ENCODE data around the gene TPH2. TPM values are rescaled to one million over a fixed set of nuclear protein-coding genes. Genes with fewer than 3 reads are reported as not detected.

The TPH2 gene
- total RNA-seq, 1 donor from 2014 or later = not detected

GRCh38 chr12:71950819-71951218 is 12.2 kb downstream of the TPH2 start:
- no peaks in the 10 kb centered on the region for H3K36me3 ChIP-seq (ENCODE audit: control insufficient read depth, insufficient read depth, low read length)
- FAIRE-seq (no peak), DNase-seq (ENCODE audit: low read depth) (no peak)
- H3K4me3 ChIP-seq (ENCODE audit: low read depth, low read length) = no peak overlapping the region
- TF ChIP-seq, protein P1, sequence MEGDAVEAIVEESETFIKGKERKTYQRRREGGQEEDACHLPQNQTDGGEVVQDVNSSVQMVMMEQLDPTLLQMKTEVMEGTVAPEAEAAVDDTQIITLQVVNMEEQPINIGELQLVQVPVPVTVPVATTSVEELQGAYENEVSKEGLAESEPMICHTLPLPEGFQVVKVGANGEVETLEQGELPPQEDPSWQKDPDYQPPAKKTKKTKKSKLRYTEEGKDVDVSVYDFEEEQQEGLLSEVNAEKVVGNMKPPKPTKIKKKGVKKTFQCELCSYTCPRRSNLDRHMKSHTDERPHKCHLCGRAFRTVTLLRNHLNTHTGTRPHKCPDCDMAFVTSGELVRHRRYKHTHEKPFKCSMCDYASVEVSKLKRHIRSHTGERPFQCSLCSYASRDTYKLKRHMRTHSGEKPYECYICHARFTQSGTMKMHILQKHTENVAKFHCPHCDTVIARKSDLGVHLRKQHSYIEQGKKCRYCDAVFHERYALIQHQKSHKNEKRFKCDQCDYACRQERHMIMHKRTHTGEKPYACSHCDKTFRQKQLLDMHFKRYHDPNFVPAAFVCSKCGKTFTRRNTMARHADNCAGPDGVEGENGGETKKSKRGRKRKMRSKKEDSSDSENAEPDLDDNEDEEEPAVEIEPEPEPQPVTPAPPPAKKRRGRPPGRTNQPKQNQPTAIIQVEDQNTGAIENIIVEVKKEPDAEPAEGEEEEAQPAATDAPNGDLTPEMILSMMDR (IDR thresholded peaks at IDR 0.05; ENCODE audit: insufficient read depth, low read length, severe bottlenecking) = no peak
- H3K27me3 ChIP-seq (ENCODE audit: control insufficient read depth, insufficient read depth, low read length) = no peaks in the 10 kb centered on the region

- no peaks in the 10 kb centered on the region for H3K27me3 ChIP-seq (ENCODE audit: control insufficient read depth, insufficient read depth, low read length)
- TF ChIP-seq, protein P1 (IDR thresholded peaks at IDR 0.05; ENCODE audit: insufficient read depth, low read length, severe bottlenecking) = no peak
- DNase-seq (ENCODE audit: low read depth) (no peak), FAIRE-seq (no peak)
- no peaks in the 10 kb centered on the region for H3K36me3 ChIP-seq (ENCODE audit: control insufficient read depth, insufficient read depth, low read length)
- H3K4me3 ChIP-seq (ENCODE audit: low read depth, low read length) = no peak overlapping the region
These were observed 15.6 kb downstream of the TPH2 start for GRCh38 chr12:71954083-71954778.

DNA sequence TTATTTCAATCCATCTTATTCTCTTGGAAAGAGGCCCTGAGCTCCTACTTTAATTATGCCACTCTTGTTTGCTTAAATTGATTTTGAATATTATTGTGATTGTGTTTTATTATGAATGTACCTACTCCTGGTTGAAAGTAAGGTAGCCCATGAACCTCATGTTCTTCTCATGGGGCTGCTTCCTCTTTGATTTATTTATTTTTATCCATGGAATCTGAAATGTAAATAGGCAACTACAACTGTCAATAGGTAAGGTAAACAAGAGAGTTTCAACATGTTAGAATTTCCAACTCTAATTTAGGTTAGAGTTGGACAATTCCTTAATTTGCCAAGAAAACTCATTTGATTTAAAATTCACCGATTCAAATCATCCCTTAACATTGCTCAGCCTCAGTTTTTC is 16.2 kb downstream of the TPH2 start:
- Histone ChIP-seq H3K36me3 (ENCODE audit: control insufficient read depth, insufficient read depth, low read length) (no peaks in the 10 kb centered on the region), H3K27me3 (ENCODE audit: control insufficient read depth, insufficient read depth, low read length) (no peaks in the 10 kb centered on the region), H3K4me3 (ENCODE audit: low read depth, low read length) (no peak overlapping the region)
- FAIRE-seq (no peak), DNase-seq (ENCODE audit: low read depth) (no peak)
- TF ChIP-seq, protein P1 (IDR thresholded peaks at IDR 0.05; ENCODE audit: insufficient read depth, low read length, severe bottlenecking) = no peak

GRCh38 chr12:71955970-71956369 is 17.3 kb downstream of the TPH2 start:
- peak; percentile 55 for FAIRE-seq
- no peaks in the 10 kb centered on the region for H3K27me3 ChIP-seq (ENCODE audit: control insufficient read depth, insufficient read depth, low read length)
- H3K4me3 ChIP-seq (ENCODE audit: low read depth, low read length) = no peak overlapping the region
- DNase-seq (ENCODE audit: low read depth) = peak; percentile 17
- TF ChIP-seq, protein P1 (IDR thresholded peaks at IDR 0.05; ENCODE audit: insufficient read depth, low read length, severe bottlenecking) = no peak
- H3K36me3 ChIP-seq (ENCODE audit: control insufficient read depth, insufficient read depth, low read length) = no peaks in the 10 kb centered on the region

DNA sequence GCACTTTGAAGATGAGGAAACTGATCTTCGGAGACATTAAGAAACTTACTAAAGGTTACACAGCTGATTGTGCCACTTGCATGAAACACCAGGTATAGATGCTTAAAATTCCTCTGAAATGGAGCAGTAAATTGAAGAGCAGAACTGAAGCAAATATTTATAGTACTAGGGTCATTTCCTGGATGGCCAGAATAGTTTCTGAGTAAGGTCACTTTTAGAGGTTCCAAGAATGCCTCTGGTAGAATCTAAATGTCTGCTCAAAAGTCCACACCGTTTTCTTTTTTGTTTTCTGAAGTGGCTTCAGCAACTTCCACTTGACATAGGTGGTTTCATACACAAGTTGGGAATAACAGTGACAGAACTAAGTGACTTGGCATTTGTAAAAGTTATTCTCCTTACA is 19.4 kb downstream of the TPH2 start:
- Histone ChIP-seq H3K4me3 (ENCODE audit: low read depth, low read length) (no peak overlapping the region), H3K36me3 (ENCODE audit: control insufficient read depth, insufficient read depth, low read length) (no peaks in the 10 kb centered on the region), H3K27me3 (ENCODE audit: control insufficient read depth, insufficient read depth, low read length) (no peaks in the 10 kb centered on the region)
- TF ChIP-seq, protein P1 (IDR thresholded peaks at IDR 0.05; ENCODE audit: insufficient read depth, low read length, severe bottlenecking) = no peak
- FAIRE-seq = no peak
- no peak for DNase-seq (ENCODE audit: low read depth)

DNA sequence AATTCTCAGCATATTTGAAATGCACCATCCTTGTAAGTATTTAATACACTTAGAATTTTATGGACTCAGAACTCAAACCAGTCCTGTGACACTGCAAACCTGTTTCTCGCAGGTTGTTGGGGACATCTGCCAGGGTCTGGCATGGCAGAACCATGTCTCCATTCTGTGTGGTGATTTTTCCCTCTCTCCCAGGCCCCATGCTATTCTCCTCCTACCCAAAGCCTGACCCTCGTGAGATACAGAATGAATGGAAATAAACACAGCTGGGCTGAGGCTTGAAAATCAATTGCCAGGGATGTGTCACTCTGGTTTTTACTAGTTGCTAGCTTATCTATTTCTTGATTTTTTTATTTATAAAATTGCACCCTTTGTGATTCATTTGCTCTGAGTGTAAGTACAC is 19.8 kb downstream of the TPH2 start:
- H3K4me3 ChIP-seq (ENCODE audit: low read depth, low read length) = no peak overlapping the region
- TF ChIP-seq, protein P1 (IDR thresholded peaks at IDR 0.05; ENCODE audit: insufficient read depth, low read length, severe bottlenecking) = no peak
- no peak for DNase-seq (ENCODE audit: low read depth)
- H3K27me3 ChIP-seq (ENCODE audit: control insufficient read depth, insufficient read depth, low read length) = no peaks in the 10 kb centered on the region
- H3K36me3 ChIP-seq (ENCODE audit: control insufficient read depth, insufficient read depth, low read length) = no peaks in the 10 kb centered on the region
- no peak for FAIRE-seq
